HepG2 (cell line): ENCODE data around the gene CDC42EP4. TPM values are rescaled to one million over a fixed set of nuclear protein-coding genes. Genes with fewer than 3 reads are reported as not detected.
A peak's percentile ranks its signal among the peaks of the same experiment; 100 is the strongest.

Experiments
- CBX1 ChIP-seq: IDR thresholded peaks from one replicate; pipeline ENCODE4 v1.6.1; 2016; ENCODE audit warnings: antibody characterized with exemption, low read depth
- GPBP1L1 ChIP-seq: sonication (generic); formaldehyde crosslinking; IDR thresholded peaks from 2 replicates; pipeline ENCODE4 v1.5.0; 2020; ENCODE audit warnings: mild to moderate bottlenecking, missing genetic modification reagents
- KDM1A ChIP-seq: IDR thresholded peaks from 2 replicates; pipeline ENCODE4 v1.6.1; 2016; ENCODE audit warnings: missing compliant biosample characterization
- POLR2AphosphoS5 ChIP-seq: IDR thresholded peaks from 2 replicates; pipeline ENCODE4 v1.6.1; 2012; ENCODE audit warnings: low read depth, low read length
- RAD21 ChIP-seq: fragments of 450-650 bp; formaldehyde crosslinking; IDR thresholded peaks from 2 replicates; pipeline ENCODE4 v1.5.0; 2020; ENCODE audit warnings: mild to moderate bottlenecking
- REL ChIP-seq: sonication (generic); formaldehyde crosslinking; conservative IDR thresholded peaks from 2 replicates; pipeline ENCODE4 v1.8.0; 2022; ENCODE audit warnings: mild to moderate bottlenecking, missing genetic modification reagents, moderate library complexity
- SIN3A ChIP-seq: IDR thresholded peaks from 2 replicates; pipeline ENCODE4 v1.6.1; 2011; ENCODE audit warnings: low read depth, mild to moderate bottlenecking, control low read depth, low read length, borderline replicate concordance
- SNAI1 ChIP-seq: sonication (generic); formaldehyde crosslinking; IDR thresholded peaks from 2 replicates; pipeline ENCODE4 v1.5.0; 2020; ENCODE audit warnings: mild to moderate bottlenecking, missing genetic modification reagents, borderline replicate concordance
- ZNF569 ChIP-seq: sonication (generic); formaldehyde crosslinking; IDR thresholded peaks from 2 replicates; pipeline ENCODE4 v1.5.0; 2020; ENCODE audit warnings: mild to moderate bottlenecking, missing genetic modification reagents, moderate library complexity, borderline replicate concordance
- ZNF572 ChIP-seq: sonication (generic); formaldehyde crosslinking; IDR thresholded peaks from 2 replicates; pipeline ENCODE4 v1.5.1; 2020; ENCODE audit warnings: mild to moderate bottlenecking, missing genetic modification reagents
- polyA plus RNA-seq, 8 experiments: library from polyadenylated mRNA; depleted of rRNA in 3 of 8; stranded (reverse) in 7 of 8; unstranded in 1 of 8; fragments of >200 nt; fragmentation: Illumina TruSeq in 4 of 8; extraction: Trizol in 4 of 8; gene quantifications; 2 replicates each; pipeline versions ENCODE4 v1.2.1 to v1.2.3, GENCODE V29; 2011 to 2016; ENCODE audit warnings: low read depth in 4 of 8, missing spikeins in 1 of 8, mixed read lengths in 1 of 8; ENCODE audit not compliant: insufficient read depth in 1 of 8
- total RNA-seq, 5 experiments: library from RNA; depleted of rRNA; stranded (reverse); fragments of >200 nt; fragmentation: Illumina TruSeq; extraction: Trizol; gene quantifications; 2 replicates each; pipeline ENCODE4 v1.2.3, GENCODE V29; 2016; ENCODE audit warnings: low read depth in 1 of 5
- TF ChIP-seq, protein P1 (sequence below): sonication (generic); formaldehyde crosslinking; IDR thresholded peaks from 2 replicates; pipeline ENCODE4 v1.5.0; 2020; ENCODE audit warnings: missing genetic modification reagents, mild to moderate bottlenecking, borderline replicate concordance

The CDC42EP4 gene
- total and polyA plus RNA-seq, 2 of the 13 experiments (the other 11 are each of a cell fraction or from before 2014, with no cell fraction given), result 19.0 to 54.0 TPM

DNA sequence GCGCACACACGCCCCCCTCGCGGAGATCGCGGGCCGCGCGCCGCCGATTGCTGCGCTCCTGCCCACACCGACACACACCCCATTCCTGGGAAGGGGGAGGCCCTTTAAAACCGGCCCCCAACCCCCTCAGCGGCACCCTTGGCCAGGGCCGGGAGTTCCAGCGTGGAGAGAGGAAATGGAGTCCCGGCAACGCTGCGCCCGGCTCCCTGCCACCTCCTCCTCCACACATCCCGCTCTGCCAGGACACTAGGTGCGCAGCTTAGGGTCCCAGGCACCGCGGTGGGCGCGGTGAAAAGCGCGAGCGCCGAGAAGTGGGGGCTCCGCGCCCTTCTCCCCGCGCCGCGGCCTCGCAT is 397 bp downstream of the CDC42EP4 start (continued):
- TF ChIP-seq SNAI1 (CRISPR knock-in tag) (peak; percentile 10; the same call in 1 of the 2 replicates), POLR2AphosphoS5 (no peak), KDM1A (CRISPR knock-in tag) (no peak), SIN3A (no peak; the same call in 1 of the 2 replicates), RAD21 (CRISPR knock-in tag) (no peak; the same call in 1 of the 2 replicates), ZNF569 (CRISPR knock-in tag) (peak; percentile 4; the same call in 1 of the 2 replicates), CBX1 (no peak), REL (peak; percentile 67; the same call in 1 of the 2 replicates), GPBP1L1 (CRISPR knock-in tag) (no peak), ZNF572 (0 out of 2 replicates have a peak, but pooled peaks have one; percentile 15)
- TF ChIP-seq, protein P1, sequence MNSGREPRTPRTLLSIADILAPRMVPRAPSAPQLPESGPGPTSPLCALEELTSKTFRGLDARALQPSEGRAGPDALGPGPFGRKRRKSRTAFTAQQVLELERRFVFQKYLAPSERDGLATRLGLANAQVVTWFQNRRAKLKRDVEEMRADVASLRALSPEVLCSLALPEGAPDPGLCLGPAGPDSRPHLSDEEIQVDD (CRISPR knock-in tag), result 0 out of 2 replicates have a peak, but pooled peaks have one; percentile 55
